Amygdala (tissue), 56 donors: ENCODE measurements around the gene FOCAD.
A peak's percentile ranks its signal among the peaks of the same experiment; 100 is the strongest.

ENCODE experiments used
- DNase-seq, 56 donors: peaks; one replicate each; lab custom pipeline; 2025; lab: John Stamatoyannopoulos, UW

The FOCAD gene

DNA sequence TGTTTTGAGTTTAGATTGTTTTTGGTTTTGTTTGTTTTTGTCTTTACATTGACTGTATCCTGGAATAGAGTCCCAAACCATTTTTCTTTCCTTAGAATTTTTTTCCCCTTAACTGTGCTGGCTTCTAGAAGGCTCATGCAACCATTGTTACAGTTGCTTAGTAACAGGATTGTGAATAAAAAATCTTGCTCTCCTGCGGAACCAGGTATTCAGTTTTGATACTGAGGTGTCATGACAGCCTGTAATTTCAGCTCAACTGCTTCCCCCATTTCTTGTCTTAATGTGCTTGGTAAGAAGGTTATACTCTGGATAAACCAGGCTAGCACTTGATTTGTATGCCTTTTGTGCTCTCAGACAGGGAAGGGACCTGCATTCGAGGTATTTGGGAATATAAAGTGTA is 42.1 kb downstream of the FOCAD start:
- DNase-seq: no peak

GRCh38 chr9:20728493-20729220 is 44.6 kb downstream of the FOCAD start:
- no peak for DNase-seq

GRCh38 chr9:20729523-20729922 is 45.5 kb downstream of the FOCAD start:
- no peak for DNase-seq

GRCh38 chr9:20732118-20732517 is 48.1 kb downstream of the FOCAD start:
- DNase-seq: no peak

GRCh38 chr9:20734275-20734674 is 50.2 kb downstream of the FOCAD start:
- no peak for DNase-seq

DNA sequence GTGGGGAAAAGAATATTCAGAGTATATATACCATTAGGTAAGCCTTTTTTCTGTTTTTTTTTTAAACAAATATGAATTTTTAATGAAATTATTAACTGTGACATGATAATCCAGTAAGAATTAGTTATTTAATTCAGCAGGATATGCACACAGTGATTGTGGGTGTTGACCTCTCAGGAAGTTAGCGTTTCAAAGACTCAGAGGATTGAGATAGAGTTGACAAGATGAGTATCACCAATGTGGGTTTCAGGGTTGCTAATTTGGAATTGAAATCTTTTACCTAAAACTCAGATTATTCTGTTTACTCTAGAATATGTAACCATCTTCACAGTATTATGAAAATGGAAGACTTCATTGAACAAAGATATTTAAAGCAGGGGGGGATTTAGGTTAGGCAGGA is 56.2 kb downstream of the FOCAD start:
- DNase-seq: no peak

GRCh38 chr9:20740929-20741582 is 57.0 kb downstream of the FOCAD start:
- no peak for DNase-seq

GRCh38 chr9:20742833-20743232 is 58.8 kb downstream of the FOCAD start:
- no peak for DNase-seq

- DNase-seq: peak in 4 of 56 donors; percentile 1 to 3 (median 2)
These were observed 60.1 kb downstream of the FOCAD start for GRCh38 chr9:20744036-20744630.

DNA sequence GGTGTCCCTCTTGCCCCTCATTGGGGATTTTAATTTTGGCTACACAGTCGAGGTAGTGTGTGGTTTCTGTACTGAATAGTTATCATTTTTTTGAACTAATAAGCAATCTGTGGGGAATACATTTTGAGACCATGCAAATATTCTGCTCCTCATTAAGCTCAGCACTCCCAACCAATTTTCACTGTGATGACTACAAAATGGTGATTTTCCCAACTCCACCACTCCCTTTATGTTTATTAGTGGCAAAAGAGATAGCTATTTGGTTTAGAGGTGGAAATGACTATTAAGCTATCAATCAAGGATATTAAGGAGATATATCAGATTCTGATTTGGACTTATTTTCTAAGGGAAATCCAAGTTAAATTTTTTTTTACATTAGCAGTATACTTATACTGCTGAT is 62.9 kb downstream of the FOCAD start:
- no peak for DNase-seq

DNA sequence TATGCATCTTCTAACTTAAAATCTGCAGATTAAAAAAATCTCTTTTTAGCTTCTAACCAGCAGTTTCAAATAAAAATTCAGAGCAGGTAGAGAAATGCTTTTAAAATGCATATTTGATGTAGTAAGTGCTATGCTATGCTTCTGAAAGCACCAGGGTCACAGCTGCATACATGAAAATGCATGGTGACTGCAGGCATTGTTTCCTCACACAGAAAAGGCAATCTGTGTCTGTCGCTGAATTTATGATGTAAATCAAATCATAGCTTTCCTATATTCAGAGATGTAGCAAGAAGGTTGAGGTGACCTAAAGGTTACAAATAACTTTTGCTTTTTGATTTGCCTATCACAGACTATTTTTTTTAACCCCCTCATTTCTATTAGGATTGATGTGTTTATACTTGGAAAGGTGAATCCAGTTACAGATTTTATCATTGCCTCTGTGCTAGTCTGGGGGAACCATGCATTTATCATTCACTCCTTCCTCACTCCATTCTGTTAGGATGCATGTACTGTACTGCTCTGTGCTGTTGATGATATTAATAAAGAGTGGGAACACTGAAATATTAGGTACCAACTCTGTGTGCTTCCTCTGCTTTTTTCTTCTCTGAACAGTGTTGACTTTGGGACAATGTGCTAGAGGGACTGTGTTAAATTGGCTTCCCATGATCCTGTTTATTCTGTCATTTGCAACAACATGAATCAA is 65.6 kb downstream of the FOCAD start:
- DNase-seq: no peak

- no peak for DNase-seq
These were observed 69.7 kb downstream of the FOCAD start for GRCh38 chr9:20753761-20754160.

GRCh38 chr9:20754556-20754955 is 70.5 kb downstream of the FOCAD start:
- DNase-seq: no peak

DNA sequence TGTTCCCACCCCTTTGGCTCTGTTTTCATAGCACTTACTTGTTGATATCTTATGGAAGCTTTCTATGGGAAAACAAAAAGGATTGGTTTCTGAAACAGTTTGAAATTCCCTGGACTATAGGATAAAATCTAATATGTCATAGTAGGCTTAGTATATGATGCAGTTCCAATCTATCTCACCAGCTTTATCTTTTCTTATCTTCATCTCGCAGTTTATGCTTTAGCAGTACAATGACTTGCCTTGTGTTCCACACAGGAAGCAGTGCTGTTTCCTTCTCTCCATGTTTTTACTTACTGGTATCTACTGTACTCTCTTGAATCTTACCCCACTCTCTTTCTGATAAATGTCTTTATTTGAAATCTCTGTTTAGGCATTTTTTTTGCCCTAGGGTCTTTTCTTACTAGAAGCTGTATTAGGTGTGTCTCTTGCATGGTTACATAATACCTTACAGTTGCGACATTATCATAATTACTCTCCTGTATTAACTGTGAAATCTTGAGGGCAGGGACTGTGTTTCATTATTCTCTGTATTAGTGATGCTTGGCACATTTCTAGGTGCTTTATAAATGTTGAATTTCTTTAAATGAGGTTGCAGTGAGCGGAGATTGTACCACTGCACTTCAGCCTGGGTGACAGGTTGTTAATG is 76.3 kb downstream of the FOCAD start:
- DNase-seq: no peak

GRCh38 chr9:20770947-20771346 is 86.9 kb downstream of the FOCAD start:
- no peak for DNase-seq

DNA sequence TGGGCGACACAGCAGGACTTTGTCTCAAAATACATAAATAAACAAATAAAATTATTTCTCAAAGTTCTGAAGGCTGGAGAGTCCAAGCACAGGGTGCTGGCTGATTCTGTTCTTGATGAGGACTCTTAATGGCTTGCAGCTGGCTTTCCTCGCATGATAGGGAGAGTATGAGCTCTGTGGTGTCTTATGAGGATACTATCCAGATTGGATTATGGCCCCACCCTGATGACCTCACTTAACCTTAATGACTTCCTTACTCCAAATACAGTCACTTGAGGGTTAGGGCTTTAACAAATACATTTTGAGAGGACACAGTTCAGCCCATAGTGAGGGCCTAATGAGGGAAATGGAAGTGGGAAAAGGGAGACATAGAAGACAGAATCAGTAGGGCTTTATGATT is 87.7 kb downstream of the FOCAD start:
- DNase-seq: no peak

DNA sequence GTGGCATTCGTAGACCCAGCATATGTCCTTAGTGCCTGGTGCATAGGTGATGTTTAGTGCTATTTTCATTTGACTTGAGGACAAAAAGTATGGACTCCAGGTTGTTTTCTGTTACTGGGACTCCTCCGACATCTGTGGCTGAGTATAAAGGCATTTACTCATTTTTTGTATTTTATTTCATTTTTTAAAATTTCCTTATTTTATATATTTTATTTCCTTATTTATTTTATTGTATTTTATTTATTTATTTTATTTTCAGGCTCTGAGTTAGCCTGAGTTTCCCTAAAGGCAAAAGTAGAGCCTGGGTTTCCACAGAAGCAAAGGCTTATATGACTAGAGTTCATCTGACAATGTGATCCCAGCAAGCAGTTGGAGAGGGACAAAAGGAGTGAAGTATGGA is 91.6 kb downstream of the FOCAD start:
- no peak for DNase-seq

DNA sequence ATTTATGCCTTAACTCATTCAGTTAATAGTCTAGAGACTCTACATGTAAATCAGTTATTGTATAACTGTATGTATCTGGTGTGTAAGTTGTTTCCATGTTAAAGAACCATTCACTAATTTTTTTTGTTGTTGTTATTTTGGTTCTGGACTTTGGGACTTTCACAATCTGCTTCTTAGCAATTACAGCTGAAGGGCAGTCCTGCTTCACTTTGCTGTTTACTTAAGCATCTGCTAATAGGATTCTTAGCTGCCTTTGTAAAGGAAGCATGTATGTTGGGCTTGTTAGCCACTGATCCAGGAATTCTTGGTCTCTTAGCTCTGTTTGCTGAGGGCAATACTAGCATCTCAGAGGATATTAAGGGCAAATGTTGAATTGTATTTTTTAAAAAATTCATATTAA is 97.0 kb downstream of the FOCAD start:
- no peak for DNase-seq

GRCh38 chr9:20782289-20782688 is 98.2 kb downstream of the FOCAD start:
- DNase-seq: no peak

GRCh38 chr9:20783057-20784038 is 99.3 kb downstream of the FOCAD start:
- no peak for DNase-seq
